ENCODE results near the gene CFAP74. TPM values are rescaled to one million over a fixed set of nuclear protein-coding genes. Genes with fewer than 3 reads are reported as not detected.
A peak's percentile ranks its signal among the peaks of the same experiment; 100 is the strongest.

Gene CFAP74
- total and polyA plus RNA-seq, 2 of the 13 experiments (the other 11 are each of a cell fraction or from before 2014, with no cell fraction given) = 0.27 to 0.62 TPM

- no peaks in the 10 kb centered on the region for H3K9me3 ChIP-seq (ENCODE audit: low read length)
- FAIRE-seq (no peak), DNase-seq (ENCODE audit: low spot score) (no peak), ATAC-seq (peak; percentile 0; the same call in 2 of the 3 replicates)
- peaks cover 65% of the 10 kb centered on the region for H3K4me1 ChIP-seq (ENCODE audit: insufficient read depth, low read length)
- peak overlapping the region; percentile 44 to 73 (median 52) for H3K4me3 ChIP-seq (replicated peaks in 1 of 3; ENCODE audit: insufficient read depth in 1 of 3, low read depth in 2 of 3, low read length in 3 of 3)
- whole genome bisulfite sequencing (ENCODE audit: low lambda C conversion rate) = no CpG with 5 or more reads among the region's 6 CpGs
- in situ Hi-C loops (cut with HindIII; ENCODE audit: extremely low pct_ligation_motif_present, low pct_unique_long_range_greater_than_20kb) = no loop called here
- peak overlapping the region; percentile 64 for H3K9ac ChIP-seq (ENCODE audit: insufficient read depth, low read depth, low read length)
- peak overlapping the region; percentile 59 for H3K27ac ChIP-seq (ENCODE audit: extremely low read length, insufficient read depth, low read length)
- peak overlapping the region; percentile 90 for H3K4me2 ChIP-seq (ENCODE audit: low read depth, low read length)
- no peaks in the 10 kb centered on the region for H3K79me2 ChIP-seq (ENCODE audit: insufficient read depth, low read length)
- POLR2A ChIA-PET = interaction anchor here (1.0 to 1.7 kb wide), 7 partner anchors 10 to 143 kb away, joined by 3 to 18 read pairs (median 9); no protein-coding TSS in a partner anchor
- CTCF ChIA-PET (ENCODE audit: low intra/inter-chr PET ratio, low total read pairs) = no interaction called here
- BruUV-seq (replicated peaks) = TSS peak; percentile 78
- H4K20me1 ChIP-seq (ENCODE audit: insufficient read depth, low read length) = no peaks in the 10 kb centered on the region
- no peaks in the 10 kb centered on the region for H3K36me3 ChIP-seq (replicated peaks in 1 of 2; ENCODE audit: control insufficient read depth in 1 of 2, insufficient read depth in 2 of 2, low read length in 2 of 2)
- no peak overlapping the region for H2AFZ ChIP-seq (ENCODE audit: low read length)
- intact Hi-C loops (cut with micrococcal nuclease; ENCODE audit: unreplicated experiment) = no loop called here
- H3K27me3 ChIP-seq (ENCODE audit: control insufficient read depth in 1 of 2, insufficient read depth in 2 of 2, low read length in 2 of 2) = peaks cover 4 to 10% of the 10 kb centered on the region in 2 experiments; a peak in 3 of 5 replicates
- 0 out of 2 replicates have a peak, but pooled peaks have one; percentile 32 for TF ChIP-seq ZNF383 (CRISPR knock-in tag; IDR thresholded peaks at IDR 0.05; ENCODE audit: borderline replicate concordance)
- TF ChIP-seq ZNF234 (CRISPR knock-in tag; conservative IDR thresholded peaks at IDR 0.05) = no peak
- TF ChIP-seq ATAD3A (CRISPR knock-in tag; IDR thresholded peaks at IDR 0.05) = no peak
- TF ChIP-seq GTF3A (CRISPR knock-in tag; conservative IDR thresholded peaks at IDR 0.05) = peak; percentile 44; the same call in 1 of the 2 replicates
- TF ChIP-seq ZMYM3 (CRISPR knock-in tag; IDR thresholded peaks at IDR 0.05) = no peak
- no peak for TF ChIP-seq ZNF121 (CRISPR knock-in tag; IDR thresholded peaks at IDR 0.05)
- no peak for TF ChIP-seq ZBTB43 (CRISPR knock-in tag; conservative IDR thresholded peaks at IDR 0.05)
- TF ChIP-seq MTERF4 (CRISPR knock-in tag; IDR thresholded peaks at IDR 0.05) = no peak
- peak; percentile 63; the same call in 1 of the 2 replicates for TF ChIP-seq SNAPC2 (CRISPR knock-in tag; IDR thresholded peaks at IDR 0.05)
- TF ChIP-seq SNAI1 (CRISPR knock-in tag; IDR thresholded peaks at IDR 0.05; ENCODE audit: borderline replicate concordance) = peak; percentile 74; the same call in 1 of the 2 replicates
- no peak for TF ChIP-seq HOXA5 (CRISPR knock-in tag; IDR thresholded peaks at IDR 0.05)
- no peak for TF ChIP-seq ZNF263 (CRISPR knock-in tag; IDR thresholded peaks at IDR 0.05)
- TF ChIP-seq GABPB1 (CRISPR knock-in tag; IDR thresholded peaks at IDR 0.05) = no peak
- no peak for TF ChIP-seq CSRNP2 (CRISPR knock-in tag; conservative IDR thresholded peaks at IDR 0.05; ENCODE audit: low read depth)
- peak; percentile 17; the same call in 1 of the 2 replicates for TF ChIP-seq ZNF776 (CRISPR knock-in tag; IDR thresholded peaks at IDR 0.05)
- 0 out of 2 replicates have a peak, but pooled peaks have one; percentile 41 for TF ChIP-seq ZNF678 (CRISPR knock-in tag; IDR thresholded peaks at IDR 0.05)
- 0 out of 2 replicates have a peak, but pooled peaks have one; percentile 16 for TF ChIP-seq ZNF44 (CRISPR knock-in tag; IDR thresholded peaks at IDR 0.05)
- 0 out of 2 replicates have a peak, but pooled peaks have one; percentile 55 for TF ChIP-seq ZNF354B (CRISPR knock-in tag; IDR thresholded peaks at IDR 0.05)
- TF ChIP-seq TGIF2 (CRISPR knock-in tag; IDR thresholded peaks at IDR 0.05) = no peak
- TF ChIP-seq ZNF34 (CRISPR knock-in tag; IDR thresholded peaks at IDR 0.05; ENCODE audit: borderline replicate concordance) = no peak
- no peak for TF ChIP-seq TBP (CRISPR knock-in tag; IDR thresholded peaks at IDR 0.05)
- peak; percentile 14; the same call in 1 of the 2 replicates for TF ChIP-seq ZNF430 (CRISPR knock-in tag; IDR thresholded peaks at IDR 0.05)
- 0 out of 2 replicates have a peak, but pooled peaks have one; percentile 9 for TF ChIP-seq ZNF350 (CRISPR knock-in tag; IDR thresholded peaks at IDR 0.05; ENCODE audit: borderline replicate concordance, low read depth)
Measured at GRCh38 chr1:1920057-1920607, 83.5 kb downstream of the CFAP74 start.

Measured in HepG2 (cell line).